DMS53 treated with DMSO at 0.1 percent for 48 hours (cell line): ENCODE measurements around the gene EDDM3A.
"Not testable (repeated sequence)": the region's sequence is repeated elsewhere in the genome, so short reads cannot be mapped to it uniquely, and the experiment has no call there.

Source experiments
- DNase-seq: peaks from one replicate; lab custom pipeline; 2025; ENCODE audit not compliant: unreplicated experiment; lab: John Stamatoyannopoulos, UW

EDDM3A gene, protein sequence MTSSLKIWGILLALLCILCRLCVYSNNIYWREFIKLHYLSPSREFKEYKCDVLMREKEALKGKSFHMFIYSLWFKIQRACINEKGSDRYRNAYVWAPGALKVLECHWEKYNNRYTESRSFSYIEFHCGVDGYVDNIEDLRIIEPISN

DNA sequence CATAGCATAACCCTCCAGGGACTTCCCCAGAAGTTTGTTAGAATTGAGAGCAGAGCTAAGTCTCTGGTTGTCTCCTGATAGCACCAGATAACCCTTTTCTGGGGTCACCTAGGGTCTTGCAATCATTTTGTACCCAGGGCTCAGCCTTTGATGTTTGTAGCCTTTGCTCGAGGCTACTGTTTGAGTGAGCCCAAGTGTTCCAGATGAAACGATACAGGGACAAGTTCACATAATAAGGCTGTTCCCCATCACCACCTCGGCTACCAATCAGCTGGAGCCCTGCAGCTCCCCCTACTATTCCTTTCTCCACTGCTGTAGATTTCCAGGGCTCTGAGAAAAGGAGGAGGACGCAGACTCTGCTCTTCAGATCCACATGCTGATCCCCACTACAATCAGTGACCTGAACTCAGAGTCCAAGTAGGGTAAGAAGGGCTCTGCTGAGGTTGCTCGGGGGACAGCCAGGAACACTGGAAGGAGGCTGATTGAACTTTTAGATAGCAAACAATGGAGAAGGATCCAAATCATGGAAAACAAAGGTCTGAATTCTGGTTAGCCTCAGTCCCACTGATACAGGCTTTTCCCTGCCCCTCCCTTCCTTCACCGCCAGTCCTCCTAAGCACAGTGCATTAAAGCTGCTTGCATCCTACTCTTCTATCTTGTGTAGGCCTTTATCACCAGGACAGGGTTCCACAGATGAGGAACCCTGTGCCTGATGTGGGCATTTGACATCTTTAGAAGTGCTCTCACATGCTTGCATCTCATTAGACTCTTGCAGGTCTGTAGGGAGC is at the start of gene EDDM3A:
Gene EDDM3A (plus strand): TSS at position 317 of the 788 bp plus-strand sequence. CDS start 1,694 bp downstream, outside the sequence.
- no peak for DNase-seq

DNA sequence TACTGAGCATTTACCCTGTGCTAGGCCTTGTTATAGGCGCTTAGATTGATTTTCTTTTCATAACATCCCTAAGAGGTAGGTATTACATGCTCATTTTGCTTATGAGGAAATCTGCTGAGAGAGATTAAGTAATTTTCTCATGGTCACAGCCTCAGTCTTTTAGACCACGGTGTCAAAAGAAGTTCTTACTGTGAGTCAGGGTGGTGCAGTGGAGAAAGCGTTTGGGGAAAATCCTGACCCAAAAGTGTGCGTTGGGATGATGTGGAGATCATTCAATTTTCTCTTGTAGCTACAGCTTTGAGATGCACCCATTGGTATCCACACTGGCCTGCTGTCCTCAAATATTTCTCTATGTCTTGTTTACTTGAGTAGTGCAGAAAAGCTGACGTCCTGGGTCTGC is 48.9 kb upstream of the EDDM3A start:
- no peak for DNase-seq

DNA sequence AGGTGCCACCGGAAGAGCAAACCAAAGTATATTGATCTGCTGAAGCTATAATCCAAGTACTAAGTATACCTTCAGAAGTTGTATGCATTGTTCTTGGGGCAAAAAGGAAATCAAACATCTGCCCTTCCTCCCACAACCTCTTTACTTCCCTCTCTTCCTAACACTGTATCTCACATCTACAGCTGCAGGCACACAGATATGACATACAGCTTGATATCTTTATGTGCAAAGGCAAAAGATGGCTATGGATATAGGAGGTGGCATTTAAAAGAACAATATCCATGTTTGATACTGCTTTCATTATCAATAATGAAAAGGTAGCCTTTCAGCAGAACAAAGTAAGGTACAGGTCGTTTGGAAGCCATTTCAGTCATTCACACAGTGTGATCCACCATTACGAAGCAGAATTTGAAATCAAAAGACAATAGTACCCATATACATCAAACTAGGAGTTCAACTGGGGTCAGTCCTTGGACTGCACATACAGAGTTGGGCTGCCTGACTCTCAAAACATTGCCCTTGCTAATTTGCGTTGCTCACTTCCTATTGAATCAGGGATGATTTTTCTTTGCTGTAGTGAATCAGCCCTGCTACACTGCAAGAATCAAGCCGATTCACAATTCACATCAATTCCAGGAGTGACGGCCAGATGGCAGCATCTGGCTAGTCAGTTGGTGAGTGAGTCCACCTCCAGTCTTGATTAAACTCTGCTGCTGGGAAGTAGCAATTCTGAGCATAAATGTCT is 48.2 kb upstream of the EDDM3A start:
- no peak for DNase-seq

DNA sequence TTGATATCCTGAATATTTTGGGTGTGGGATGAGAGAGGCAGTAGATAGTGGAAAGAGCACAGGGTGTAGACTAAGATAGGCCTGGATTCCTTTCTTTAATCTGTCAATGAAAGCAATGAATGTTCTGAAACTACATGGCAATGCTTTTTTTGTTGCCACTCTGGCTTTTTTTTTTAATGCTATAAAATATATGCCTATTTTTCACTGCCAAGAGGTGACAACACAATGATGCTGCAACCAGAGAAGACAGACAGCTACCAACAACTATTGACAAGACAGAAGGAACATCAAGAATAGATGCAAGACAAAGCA is 47.7 kb upstream of the EDDM3A start:
- no peak for DNase-seq

DNA sequence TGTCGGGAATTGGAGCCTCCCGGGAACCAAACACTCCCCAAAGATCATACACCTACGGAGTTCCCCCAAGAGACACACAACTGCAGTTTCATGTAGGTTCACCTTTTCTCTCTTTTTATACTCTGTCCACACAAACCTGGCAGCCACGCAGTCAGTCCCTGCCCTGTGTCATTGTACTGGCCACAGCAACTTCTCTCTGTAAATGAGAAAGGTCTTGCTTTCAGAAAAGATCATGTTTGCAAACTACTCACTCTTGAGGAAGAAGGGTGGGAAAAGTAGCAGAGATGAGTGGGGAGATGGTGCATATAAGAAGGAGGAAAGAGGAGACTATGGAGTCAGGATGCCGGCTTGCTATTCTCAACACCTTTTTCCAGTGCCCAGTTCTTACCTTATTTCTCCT is 46.8 kb upstream of the EDDM3A start:
- no peak for DNase-seq

DNA sequence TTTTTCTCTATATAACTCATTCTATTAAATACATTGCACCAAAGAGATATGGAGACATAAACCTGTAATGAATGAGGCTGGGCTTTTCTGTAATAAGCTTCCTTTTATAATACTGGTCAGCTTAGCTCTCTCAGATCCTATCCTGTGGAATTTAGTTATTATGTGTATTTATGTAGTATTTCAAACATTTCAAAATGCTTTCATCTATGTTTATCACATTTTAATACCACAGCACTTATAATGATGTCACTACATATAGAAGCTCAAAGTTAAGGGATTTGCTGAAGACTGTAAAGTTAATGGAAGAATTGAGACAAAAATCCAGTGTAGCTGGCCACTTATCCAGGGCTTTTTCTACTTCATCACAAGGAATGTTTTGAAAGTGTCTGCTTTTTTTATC is 45.8 kb upstream of the EDDM3A start:
- DNase-seq: no peak

DNA sequence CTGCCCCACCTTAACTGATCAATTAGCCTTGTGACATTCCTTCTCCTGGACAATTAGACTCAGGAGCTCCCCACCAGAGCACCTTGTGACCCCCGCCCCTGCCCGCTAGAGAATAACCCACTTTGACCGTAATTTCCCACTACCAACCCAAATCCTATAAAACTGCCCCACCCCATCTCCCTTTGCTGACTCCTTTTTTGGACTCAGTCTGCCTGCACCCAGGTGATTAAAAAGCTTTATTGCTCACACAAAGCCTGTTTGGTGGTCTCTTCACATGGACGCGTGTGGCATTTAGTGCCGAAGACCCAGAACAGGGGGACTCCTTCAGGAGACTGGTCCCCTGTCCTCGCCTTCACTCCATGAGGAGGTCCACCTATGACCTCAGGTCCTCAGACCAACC is 44.7 kb upstream of the EDDM3A start:
- DNase-seq: not testable (repeated sequence)

DNA sequence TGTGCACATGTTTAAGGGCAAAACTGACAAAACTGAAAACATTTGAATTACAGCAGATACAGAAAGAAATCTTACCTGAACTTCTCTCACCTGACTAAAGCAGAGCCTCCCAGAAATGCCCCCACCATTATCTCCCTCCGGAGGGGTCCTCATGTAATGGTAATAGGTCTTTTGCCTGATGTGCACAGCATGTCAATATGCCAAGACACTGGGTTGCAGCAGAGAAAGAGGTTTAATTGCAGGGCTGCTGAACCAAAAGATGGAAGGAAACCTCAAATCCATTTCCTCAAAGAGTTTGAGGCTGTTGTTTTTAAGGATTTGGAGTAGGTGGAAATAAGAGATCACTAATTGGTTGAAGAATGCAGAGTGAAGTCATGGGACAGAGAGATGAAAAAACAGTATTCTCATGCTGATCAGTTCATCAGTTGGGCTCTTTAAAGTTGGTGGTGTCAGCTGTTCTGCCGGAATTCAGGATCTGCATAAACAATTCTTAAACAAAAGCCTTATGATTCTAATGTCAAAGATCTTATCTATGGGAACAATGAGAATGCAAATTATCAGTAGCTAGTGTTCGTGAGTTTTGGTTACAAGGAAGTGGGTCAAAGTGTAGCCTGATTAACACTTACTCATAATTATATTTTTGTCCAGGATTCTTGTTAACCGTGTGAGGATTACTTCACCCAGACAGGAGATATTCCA is 38.9 kb upstream of the EDDM3A start:
- no peak for DNase-seq

DNA sequence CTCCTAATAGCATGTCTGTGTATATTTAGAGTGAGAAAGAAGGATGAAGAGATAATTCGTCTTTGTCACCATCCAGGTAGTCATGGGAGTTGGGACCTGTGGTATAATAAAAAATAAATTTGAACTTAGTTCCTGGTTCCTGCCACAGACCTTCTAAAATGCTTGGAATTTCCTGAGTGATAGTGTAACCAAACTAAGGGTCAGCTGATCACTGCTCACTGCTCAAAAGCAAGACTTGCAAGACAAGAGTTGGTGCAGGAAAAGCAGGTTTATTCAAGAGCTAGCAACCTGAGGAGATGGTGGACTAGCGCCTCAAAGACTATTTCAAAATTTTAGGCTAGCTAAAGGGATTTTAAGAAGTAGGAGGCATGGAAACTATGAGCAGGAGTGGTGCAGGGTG is 38.1 kb upstream of the EDDM3A start:
- DNase-seq: no peak

DNA sequence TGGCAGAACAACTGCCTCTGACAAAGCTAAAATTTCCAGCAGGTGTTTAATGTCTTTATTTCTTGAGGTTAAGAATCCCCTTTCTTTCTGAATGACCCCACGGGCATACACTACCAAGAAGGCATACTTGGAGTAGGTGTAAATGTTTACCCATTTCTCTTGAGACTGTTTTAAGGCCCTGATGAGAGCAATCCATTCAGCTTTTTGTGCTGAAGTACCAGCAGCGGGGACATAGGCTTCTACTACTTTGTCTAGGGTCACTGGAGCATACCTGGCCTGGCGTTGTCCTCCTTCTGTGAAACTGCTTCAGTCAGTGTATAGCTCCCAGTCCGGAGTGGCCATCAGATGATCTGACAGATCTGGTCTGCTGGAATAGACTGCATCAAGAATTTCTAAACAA is 34.4 kb upstream of the EDDM3A start:
- DNase-seq: no peak

DNA sequence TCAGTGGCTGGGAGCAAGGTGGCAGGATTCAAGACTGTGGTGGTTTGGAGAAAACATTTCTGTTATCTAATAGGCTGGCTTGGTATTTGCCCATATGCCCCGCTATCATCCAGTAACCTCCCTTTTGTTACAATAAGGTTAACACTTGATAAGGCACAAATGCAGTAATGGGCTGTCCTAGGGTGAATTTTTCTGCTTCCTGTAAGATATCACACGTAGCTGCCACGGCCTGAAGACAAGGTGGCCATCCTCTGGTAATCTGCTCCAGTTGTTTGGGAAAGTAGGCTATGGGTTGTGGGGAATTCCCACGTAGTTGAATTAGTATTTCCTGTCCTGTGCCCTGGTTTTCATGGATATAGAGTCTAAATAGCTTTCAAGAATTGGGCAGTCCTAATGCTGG is 34.0 kb upstream of the EDDM3A start:
- no peak for DNase-seq

DNA sequence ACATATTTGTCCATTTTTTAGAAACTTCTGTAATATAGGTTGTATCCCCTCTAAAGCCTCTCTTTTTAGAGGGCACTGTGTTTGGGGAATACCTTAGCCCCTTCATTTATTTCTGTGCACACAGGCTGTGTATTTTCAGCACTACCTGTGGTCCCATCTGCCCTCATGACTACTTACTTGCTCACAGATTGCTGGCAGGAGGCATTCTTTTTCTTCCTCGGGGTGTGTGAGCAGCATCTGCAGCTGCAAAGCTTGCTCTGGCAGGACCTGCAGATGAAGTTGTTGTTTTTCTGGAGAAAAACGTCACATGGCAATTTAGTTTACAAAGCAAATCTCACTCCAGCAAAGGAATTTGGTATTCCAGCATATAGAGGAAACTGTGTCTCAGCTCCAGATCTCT is 32.8 kb upstream of the EDDM3A start:
- no peak for DNase-seq

DNA sequence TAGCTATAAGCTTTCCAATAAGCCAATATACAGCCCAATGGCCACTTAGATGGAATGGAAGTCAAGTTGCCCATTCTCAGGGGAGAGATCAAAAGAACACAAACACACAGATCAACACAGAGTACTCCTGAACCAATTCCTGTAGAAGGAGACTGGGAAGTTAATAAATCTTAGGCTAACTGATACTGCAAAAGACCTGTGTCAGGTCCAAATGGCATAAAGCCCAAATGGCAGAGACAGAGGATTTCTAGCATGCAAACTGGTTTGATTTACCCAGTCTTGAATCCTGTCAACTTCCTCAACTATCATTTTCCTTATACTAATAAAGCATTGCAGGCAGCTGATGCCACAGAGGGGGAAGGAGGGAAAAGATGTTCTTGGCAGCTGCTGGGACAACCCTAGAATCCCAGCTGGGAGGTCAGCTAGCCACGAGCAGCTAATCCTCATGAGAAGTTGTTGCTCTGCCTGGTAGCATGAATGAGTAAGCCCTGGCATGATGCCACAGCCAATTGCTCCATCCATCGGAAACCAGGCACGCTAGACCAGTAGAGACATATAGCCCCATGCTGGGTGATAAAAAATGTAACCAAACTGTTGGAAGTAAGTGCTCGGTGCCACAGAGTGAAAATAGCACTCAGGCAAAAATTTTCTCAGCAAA is 31.0 kb upstream of the EDDM3A start:
- no peak for DNase-seq

DNA sequence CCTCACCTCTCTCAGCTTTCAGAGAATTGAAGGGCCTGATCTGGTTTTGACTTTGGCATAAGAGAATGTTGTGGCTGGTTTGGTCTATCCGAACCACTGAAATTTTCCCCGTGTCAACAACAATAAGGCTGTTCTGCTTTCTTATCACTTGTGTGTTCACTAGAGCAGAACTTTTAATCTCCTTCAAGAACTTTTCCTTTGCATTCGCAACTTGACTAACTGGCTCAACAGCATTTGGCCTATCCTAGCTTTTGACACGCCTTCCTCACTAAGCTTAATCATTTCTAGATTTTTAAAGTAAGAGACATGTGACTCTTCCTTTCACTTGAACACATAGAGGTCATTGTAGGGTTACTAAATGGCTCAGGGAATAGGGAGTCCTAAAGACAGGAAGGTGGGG is 25.9 kb upstream of the EDDM3A start:
- DNase-seq: no peak

DNA sequence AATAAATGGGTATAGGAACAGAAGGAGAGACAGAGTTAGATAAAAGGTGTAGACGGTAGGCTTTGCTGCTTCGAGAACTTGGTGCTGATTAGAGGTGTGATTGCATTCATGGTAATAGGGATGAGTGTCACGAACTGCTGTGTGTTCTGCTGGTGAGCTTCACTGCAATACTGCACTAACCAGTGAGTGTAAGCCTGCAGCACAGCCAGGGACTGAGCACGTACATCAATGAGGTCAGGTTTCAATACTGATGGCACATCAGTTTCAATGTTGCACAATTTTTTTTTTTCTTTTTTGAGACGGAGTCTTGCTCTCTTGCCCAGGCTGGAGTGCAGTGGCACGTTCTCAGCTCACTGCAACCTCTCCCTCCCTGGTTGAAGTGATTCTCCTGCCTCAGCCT is 24.9 kb upstream of the EDDM3A start:
- no peak for DNase-seq

DNA sequence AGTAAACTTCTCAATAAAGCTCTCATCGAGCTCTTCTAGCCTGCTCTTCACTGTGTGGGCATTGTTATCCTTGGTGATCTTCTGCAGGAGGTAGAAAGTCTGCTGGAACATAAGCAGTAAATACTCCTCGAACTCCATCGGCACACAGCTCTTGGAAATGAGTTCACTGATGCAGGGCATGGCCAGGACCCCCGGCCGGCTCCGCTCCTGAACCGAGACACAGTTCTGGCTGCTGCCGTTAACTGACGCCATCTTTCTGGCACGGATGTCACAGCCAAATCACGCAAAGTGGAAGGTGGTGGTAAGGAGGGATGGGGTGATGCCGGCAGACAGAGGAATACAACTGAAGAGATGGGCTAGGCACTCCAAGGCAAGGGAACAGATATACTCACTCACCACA is 23.7 kb upstream of the EDDM3A start:
- DNase-seq: no peak

DNA sequence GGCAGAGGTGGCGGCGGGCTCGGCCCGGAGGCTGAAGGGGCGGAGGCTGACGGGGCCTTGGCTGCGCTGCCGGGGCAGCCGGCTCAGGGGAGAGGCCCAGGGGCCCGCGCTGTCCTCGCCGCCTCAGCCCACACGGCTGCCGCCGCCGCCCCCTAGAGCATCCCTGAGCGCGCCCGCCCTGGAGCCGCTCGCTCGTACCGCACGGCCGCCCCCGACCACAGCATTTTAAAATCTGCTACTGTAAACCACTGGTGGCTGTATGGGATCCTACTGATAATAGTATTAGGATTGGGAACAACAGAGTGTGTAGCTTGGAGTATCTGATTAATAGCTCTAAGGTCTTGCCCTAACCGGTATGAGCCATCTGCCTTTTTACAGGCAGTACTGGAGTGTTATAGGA is 22.2 kb upstream of the EDDM3A start:
- no peak for DNase-seq

DNA sequence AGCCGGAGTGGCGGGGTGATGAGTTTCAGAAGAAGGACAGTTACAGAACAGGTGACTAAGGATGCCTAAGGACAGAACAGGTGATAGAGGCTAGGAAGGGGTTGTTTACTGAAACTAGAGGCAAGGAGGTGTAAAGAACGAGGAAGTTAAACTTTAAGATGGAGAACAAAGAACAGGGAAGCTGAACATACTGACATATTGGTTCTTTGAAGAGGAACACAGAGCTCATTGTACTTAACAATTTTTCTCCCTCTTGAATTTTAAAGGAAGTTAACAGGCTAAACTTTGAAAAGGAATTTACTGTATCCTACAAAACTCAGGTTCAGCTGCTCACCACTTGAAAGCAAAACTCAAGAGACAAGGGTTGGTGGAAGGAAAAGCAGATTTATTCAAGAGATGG is 19.6 kb upstream of the EDDM3A start:
- DNase-seq: not testable (repeated sequence)

DNA sequence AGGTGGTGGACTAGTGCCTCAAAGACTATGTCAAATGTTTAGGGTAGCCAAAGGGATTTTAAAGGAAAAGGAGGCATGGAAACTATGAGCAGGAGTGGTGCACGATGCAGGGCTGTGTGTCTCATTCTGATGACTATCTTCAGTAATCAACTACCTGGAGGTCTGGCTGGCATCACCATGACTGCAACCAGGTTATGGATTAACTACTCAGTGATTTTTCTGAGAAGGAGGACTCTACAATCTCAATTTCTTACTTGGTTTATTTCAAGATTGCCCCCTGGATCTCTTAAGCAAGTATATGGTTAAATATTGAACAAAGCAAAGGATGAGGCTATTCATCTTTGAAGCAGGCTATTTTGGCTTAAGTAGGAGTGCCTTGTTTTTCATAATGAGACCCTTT is 19.2 kb upstream of the EDDM3A start:
- no peak for DNase-seq

DNA sequence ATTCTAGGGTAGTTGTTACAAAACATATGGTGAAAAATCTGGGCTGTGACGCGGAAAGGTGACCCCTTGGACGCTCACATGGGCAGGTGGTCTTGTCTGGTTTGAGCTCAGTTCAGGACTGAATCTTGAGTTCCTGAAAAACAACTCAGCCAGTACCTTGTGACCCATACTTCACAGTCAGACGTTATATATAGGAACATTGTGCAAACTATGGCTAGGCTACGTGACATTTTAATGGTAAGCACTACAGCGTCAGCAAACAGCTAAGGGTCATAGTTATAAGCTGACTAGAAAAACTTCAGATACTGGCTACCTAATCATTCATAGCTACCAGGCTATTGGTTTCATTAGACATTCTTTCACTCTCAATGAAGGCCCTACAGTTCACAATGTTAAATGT is 14.8 kb upstream of the EDDM3A start:
- DNase-seq: no peak

DNA sequence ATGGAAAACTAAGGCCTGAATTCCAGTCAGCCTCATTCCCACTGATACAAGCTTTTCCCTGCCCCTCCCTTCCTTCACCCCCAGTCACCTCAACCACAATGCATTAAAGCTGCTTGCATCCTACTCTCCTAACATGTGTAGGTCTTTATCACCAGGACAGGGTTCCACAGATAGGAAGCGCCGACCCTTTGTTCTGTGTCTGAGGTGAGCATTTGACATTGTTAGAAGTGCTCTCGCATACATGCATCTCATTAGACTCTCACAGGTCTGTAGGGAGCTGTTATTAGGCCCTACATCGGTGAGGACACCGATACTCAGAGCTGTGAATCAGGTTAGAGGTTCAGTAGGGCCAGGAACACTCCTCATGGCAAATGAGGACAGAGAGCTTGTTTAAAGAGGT is 13.2 kb upstream of the EDDM3A start:
- DNase-seq: no peak
